NOMO-1 treated with dmso at 0.1 percent for 144 hours (cell line): Measurements from ENCODE around the gene ABCA7.
"Not testable (repeated sequence)": the region's sequence is repeated elsewhere in the genome, so short reads cannot be mapped to it uniquely, and the experiment has no call there.

Source experiments
- DNase-seq: peaks from one replicate; lab custom pipeline; 2025; ENCODE audit not compliant: unreplicated experiment; lab: John Stamatoyannopoulos, UW

Gene ABCA7

GRCh38 chr19:1017115-1017905 is 22.6 kb upstream of the ABCA7 start:
- no peak for DNase-seq

GRCh38 chr19:1017906-1018305 is 22.0 kb upstream of the ABCA7 start:
- DNase-seq: no peak

- no peak for DNase-seq
Observed at GRCh38 chr19:1018393-1018792, 21.5 kb upstream of the ABCA7 start.

- DNase-seq: no peak
Observed at GRCh38 chr19:1018932-1019615, 20.8 kb upstream of the ABCA7 start.

GRCh38 chr19:1019616-1019961 is 20.3 kb upstream of the ABCA7 start:
- no peak for DNase-seq

- DNase-seq: no peak
Observed at GRCh38 chr19:1019980-1020867, 19.7 kb upstream of the ABCA7 start.

GRCh38 chr19:1020868-1021425 is 19.0 kb upstream of the ABCA7 start, which contains the start of gene TMEM259:
TSS of gene TMEM259 (minus strand) at chr19:1021123. CDS start at chr19:1020996, 127 bp downstream.
- peak; percentile 95 for DNase-seq

- DNase-seq: not testable (repeated sequence)
Observed at GRCh38 chr19:1023883-1024188, 16.1 kb upstream of the ABCA7 start.

- DNase-seq: not testable (repeated sequence)
Observed at GRCh38 chr19:1025080-1025479, 14.8 kb upstream of the ABCA7 start.

GRCh38 chr19:1025960-1026782 is 13.7 kb upstream of the ABCA7 start, which contains the start of gene CNN2:
TSS of gene CNN2 (plus strand) at chr19:1026608. CDS start at chr19:1026662, 54 bp downstream.
- DNase-seq: peak; percentile 48

- no peak for DNase-seq
Observed at GRCh38 chr19:1026783-1027649, 12.9 kb upstream of the ABCA7 start.

- no peak for DNase-seq
Observed at GRCh38 chr19:1027650-1028061, 12.3 kb upstream of the ABCA7 start.

GRCh38 chr19:1028062-1028926 is 11.6 kb upstream of the ABCA7 start:
- peak; percentile 66 for DNase-seq

GRCh38 chr19:1032264-1032867 is 7.5 kb upstream of the ABCA7 start:
- no peak for DNase-seq

- no peak for DNase-seq
Observed at GRCh38 chr19:1035998-1036621, 3.8 kb upstream of the ABCA7 start.

GRCh38 chr19:1037621-1038064 is 2.3 kb upstream of the ABCA7 start:
- DNase-seq: peak; percentile 72

- no peak for DNase-seq
Observed at GRCh38 chr19:1038978-1039645, 795 bp upstream of the ABCA7 start.
